Tibial nerve (tissue), 4 donors: ENCODE data around the gene GID4.

Experiments used
- EP300 ChIP-seq, 2 donors: sonication (generic); formaldehyde crosslinking; IDR thresholded peaks; one replicate each; pipeline ENCODE4 v1.6.1; 2017; ENCODE audit warnings: antibody characterized with exemption in 2 of 2, mild to moderate bottlenecking in 1 of 2
- TF ChIP-seq, protein P1 (sequence below), 5 experiments: fragments of 200-600 bp in 3 of 5; fragments of 450-650 bp in 2 of 5; sonication (generic) in 3 of 5; IDR thresholded peaks; one replicate each; pipeline ENCODE4 v1.5.1; 2016 to 2019; ENCODE audit warnings: antibody characterized with exemption in 5 of 5, mild to moderate bottlenecking in 3 of 5, moderate library complexity in 2 of 5

DNA sequence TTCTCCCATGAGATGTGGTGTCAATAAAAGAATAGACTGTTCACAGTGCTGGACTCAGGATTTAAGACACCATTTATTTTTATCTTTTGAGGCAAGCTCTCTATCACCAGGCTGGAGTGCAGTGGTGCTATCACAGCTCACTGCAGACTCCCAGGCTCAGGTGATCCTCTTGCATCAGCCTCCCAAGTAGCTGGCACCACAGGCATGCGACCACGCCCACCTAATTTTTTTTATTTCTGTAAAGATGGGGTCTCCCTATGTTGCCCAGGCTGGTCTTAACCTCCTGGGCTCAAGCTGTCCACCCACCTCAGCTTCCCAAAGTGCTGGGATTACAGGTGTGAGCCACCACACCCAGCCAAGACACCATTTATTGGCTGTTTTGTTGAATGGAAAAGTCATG, 29.9 kb downstream of the GID4 start:
- TF ChIP-seq, protein P1, sequence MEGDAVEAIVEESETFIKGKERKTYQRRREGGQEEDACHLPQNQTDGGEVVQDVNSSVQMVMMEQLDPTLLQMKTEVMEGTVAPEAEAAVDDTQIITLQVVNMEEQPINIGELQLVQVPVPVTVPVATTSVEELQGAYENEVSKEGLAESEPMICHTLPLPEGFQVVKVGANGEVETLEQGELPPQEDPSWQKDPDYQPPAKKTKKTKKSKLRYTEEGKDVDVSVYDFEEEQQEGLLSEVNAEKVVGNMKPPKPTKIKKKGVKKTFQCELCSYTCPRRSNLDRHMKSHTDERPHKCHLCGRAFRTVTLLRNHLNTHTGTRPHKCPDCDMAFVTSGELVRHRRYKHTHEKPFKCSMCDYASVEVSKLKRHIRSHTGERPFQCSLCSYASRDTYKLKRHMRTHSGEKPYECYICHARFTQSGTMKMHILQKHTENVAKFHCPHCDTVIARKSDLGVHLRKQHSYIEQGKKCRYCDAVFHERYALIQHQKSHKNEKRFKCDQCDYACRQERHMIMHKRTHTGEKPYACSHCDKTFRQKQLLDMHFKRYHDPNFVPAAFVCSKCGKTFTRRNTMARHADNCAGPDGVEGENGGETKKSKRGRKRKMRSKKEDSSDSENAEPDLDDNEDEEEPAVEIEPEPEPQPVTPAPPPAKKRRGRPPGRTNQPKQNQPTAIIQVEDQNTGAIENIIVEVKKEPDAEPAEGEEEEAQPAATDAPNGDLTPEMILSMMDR (IDR thresholded peaks at IDR 0.05), result no peak
- TF ChIP-seq EP300 (IDR thresholded peaks at IDR 0.05), result no peak
